Measurements from ENCODE around the gene LYZL4.

DNA sequence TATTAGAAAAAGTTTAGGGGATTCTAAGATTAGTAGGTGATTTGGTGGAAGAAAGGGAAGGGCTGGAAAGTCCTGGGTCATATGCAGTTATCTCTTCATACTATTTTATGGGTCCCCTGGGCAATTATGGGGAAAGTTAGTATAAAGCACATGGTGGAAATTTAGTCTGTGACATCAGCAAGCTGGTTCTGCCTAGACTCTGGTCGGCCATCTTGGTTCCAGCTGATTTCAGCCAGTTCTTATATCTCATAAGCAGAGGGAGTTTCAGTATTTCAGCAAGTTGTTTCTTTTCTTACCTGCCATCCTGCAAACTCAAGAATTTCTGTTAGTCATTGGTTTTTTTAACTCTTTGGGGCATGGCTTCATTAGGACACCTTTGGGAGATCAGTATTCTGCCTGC is 1.0 kb upstream of the LYZL4 start:
- no peak for TF ChIP-seq SIN3A (IDR thresholded peaks at IDR 0.05; ENCODE audit: borderline replicate concordance, insufficient read depth, low read depth, low read length)
- TF ChIP-seq, protein P1, sequence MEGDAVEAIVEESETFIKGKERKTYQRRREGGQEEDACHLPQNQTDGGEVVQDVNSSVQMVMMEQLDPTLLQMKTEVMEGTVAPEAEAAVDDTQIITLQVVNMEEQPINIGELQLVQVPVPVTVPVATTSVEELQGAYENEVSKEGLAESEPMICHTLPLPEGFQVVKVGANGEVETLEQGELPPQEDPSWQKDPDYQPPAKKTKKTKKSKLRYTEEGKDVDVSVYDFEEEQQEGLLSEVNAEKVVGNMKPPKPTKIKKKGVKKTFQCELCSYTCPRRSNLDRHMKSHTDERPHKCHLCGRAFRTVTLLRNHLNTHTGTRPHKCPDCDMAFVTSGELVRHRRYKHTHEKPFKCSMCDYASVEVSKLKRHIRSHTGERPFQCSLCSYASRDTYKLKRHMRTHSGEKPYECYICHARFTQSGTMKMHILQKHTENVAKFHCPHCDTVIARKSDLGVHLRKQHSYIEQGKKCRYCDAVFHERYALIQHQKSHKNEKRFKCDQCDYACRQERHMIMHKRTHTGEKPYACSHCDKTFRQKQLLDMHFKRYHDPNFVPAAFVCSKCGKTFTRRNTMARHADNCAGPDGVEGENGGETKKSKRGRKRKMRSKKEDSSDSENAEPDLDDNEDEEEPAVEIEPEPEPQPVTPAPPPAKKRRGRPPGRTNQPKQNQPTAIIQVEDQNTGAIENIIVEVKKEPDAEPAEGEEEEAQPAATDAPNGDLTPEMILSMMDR (IDR thresholded peaks at IDR 0.05), result no peak
